ENCODE results near the gene DCTD.

DNA sequence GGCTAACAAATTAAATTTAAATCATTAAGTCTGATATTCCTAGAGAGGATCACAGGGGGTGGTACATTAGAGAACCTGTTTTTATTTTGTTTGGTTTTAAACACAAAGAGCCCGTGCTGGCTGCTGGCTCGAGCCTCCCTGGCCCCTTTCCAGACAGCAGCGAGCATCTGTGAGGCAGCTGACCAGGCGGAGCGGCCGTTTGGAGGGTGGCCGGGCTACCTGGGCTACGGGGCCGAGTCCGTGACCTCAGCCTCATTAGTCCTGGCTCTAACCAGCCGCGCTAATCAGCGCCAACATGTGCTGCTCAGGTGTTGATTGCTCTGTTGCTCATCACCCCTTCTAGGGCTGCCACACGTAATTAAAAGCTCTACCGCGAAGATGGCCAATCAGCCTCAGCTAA is 35.3 kb downstream of the DCTD start:
- TF ChIP-seq, protein P1, sequence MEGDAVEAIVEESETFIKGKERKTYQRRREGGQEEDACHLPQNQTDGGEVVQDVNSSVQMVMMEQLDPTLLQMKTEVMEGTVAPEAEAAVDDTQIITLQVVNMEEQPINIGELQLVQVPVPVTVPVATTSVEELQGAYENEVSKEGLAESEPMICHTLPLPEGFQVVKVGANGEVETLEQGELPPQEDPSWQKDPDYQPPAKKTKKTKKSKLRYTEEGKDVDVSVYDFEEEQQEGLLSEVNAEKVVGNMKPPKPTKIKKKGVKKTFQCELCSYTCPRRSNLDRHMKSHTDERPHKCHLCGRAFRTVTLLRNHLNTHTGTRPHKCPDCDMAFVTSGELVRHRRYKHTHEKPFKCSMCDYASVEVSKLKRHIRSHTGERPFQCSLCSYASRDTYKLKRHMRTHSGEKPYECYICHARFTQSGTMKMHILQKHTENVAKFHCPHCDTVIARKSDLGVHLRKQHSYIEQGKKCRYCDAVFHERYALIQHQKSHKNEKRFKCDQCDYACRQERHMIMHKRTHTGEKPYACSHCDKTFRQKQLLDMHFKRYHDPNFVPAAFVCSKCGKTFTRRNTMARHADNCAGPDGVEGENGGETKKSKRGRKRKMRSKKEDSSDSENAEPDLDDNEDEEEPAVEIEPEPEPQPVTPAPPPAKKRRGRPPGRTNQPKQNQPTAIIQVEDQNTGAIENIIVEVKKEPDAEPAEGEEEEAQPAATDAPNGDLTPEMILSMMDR (IDR thresholded peaks at IDR 0.05), result no peak
- TF ChIP-seq POLR2A (IDR thresholded peaks at IDR 0.05) (no peak), EP300 (IDR thresholded peaks at IDR 0.05) (no peak)
